ENCODE data around the gene CST7.

The CST7 gene

GRCh38 chr20:24979036-24979960 lies 30.2 kb downstream of the CST7 start:
- peaks cover 74% of the 10 kb centered on the region for H3K4me1 Mint-ChIP-seq
- H3K27ac Mint-ChIP-seq (ENCODE audit: low read depth) = peak overlapping the region; percentile 82

GRCh38 chr20:24980291-24981053 lies 31.4 kb downstream of the CST7 start:
- DNase-seq (ENCODE audit: low spot score in 2 of 2) (no peak), ATAC-seq (replicated peaks; ENCODE audit: extremely low read depth, poor library complexity, severe bottlenecking) (no peak)
- no peaks in the 10 kb centered on the region for H3K27me3 Mint-ChIP-seq
- H3K4me1 Mint-ChIP-seq = peaks cover 84% of the 10 kb centered on the region
- no peaks in the 10 kb centered on the region for H3K9me3 Mint-ChIP-seq
- H3K4me3 Mint-ChIP-seq = peak overlapping the region; percentile 49
- peaks cover 67% of the 10 kb centered on the region for H3K36me3 Mint-ChIP-seq (ENCODE audit: insufficient read depth)
- peak overlapping the region; percentile 82 for H3K27ac Mint-ChIP-seq (ENCODE audit: low read depth)

More at GRCh38 chr20:24979036-24979960, 30.2 kb downstream of the CST7 start:
- peak overlapping the region; percentile 31 for H3K4me3 Mint-ChIP-seq
- ATAC-seq (replicated peaks; ENCODE audit: extremely low read depth, poor library complexity, severe bottlenecking) (no peak), DNase-seq (ENCODE audit: low spot score in 2 of 2) (no peak)
- peaks cover 66% of the 10 kb centered on the region for H3K36me3 Mint-ChIP-seq (ENCODE audit: insufficient read depth)
- H3K27me3 Mint-ChIP-seq = no peaks in the 10 kb centered on the region
- H3K9me3 Mint-ChIP-seq = no peaks in the 10 kb centered on the region

DNA sequence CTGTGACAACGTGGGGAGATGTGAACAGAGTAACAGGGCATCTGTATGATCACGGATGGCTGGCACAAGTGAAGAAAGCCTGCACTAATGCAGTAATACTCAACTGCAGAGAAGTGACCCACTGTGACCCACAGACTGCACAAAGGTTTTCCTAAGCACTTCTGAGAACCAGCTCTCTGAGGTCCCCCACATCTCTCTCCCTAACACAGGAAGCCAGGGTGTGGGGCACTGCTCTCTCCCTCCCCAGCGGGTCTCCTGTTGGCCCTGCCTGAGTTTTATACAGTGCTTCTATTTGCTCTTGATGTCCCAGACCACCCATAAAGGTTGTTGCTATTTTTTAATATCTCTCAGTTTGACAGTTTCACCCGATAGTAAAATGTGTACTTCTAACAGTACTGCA lies 32.2 kb downstream of the CST7 start:
- peak overlapping the region; percentile 49 for H3K4me3 Mint-ChIP-seq
- peak overlapping the region; percentile 82 for H3K27ac Mint-ChIP-seq (ENCODE audit: low read depth)
- no peaks in the 10 kb centered on the region for H3K27me3 Mint-ChIP-seq
- ATAC-seq (replicated peaks; ENCODE audit: extremely low read depth, poor library complexity, severe bottlenecking) = peak; percentile 50
- no peaks in the 10 kb centered on the region for H3K9me3 Mint-ChIP-seq
- H3K36me3 Mint-ChIP-seq (ENCODE audit: insufficient read depth) = peaks cover 69% of the 10 kb centered on the region
- H3K4me1 Mint-ChIP-seq = peaks cover 87% of the 10 kb centered on the region
- DNase-seq (ENCODE audit: low spot score in 2 of 2) = no peak

- no peak for DNase-seq (ENCODE audit: low spot score in 2 of 2)
- Mint-ChIP-seq H3K9me3 (no peaks in the 10 kb centered on the region), H3K36me3 (ENCODE audit: insufficient read depth) (peaks cover 67% of the 10 kb centered on the region), H3K27me3 (no peaks in the 10 kb centered on the region), H3K27ac (ENCODE audit: low read depth) (peak overlapping the region; percentile 82), H3K4me1 (peaks cover 87% of the 10 kb centered on the region), H3K4me3 (peak overlapping the region; percentile 49)
- ATAC-seq (replicated peaks; ENCODE audit: extremely low read depth, poor library complexity, severe bottlenecking) = peak; percentile 59
Measured at GRCh38 chr20:24981790-24982189, 32.7 kb downstream of the CST7 start.

DNA sequence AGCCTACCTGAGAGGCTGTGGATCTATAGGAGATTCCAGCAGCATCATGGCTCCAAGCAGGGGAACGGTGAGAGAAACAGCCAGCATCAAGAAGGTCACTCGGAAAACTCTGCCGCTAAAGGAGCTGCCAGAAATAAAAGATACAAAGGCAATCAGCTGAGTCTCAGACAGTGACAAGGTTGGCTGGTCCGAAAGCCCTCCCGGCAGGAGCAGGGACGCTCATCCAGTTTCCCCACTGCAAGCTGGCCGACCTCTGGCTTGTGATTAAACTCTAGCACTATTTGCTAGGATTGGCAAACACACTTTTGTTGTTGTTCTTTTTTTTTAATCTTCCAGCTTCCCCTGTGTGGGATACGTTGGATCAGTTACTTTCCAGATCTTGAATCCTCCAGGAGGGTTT lies 34.8 kb downstream of the CST7 start:
- Mint-ChIP-seq H3K4me1 (peaks cover 96% of the 10 kb centered on the region), H3K27me3 (no peaks in the 10 kb centered on the region), H3K4me3 (no peak overlapping the region), H3K36me3 (ENCODE audit: insufficient read depth) (peaks cover 54% of the 10 kb centered on the region), H3K27ac (ENCODE audit: low read depth) (peak overlapping the region; percentile 82), H3K9me3 (no peaks in the 10 kb centered on the region)
- ATAC-seq (replicated peaks; ENCODE audit: extremely low read depth, poor library complexity, severe bottlenecking) (no peak), DNase-seq (ENCODE audit: low spot score in 2 of 2) (no peak)

GRCh38 chr20:24984961-24985640 lies 36.0 kb downstream of the CST7 start:
- Mint-ChIP-seq H3K27me3 (no peaks in the 10 kb centered on the region), H3K4me1 (peaks cover 92% of the 10 kb centered on the region), H3K4me3 (peak overlapping the region; percentile 71), H3K36me3 (ENCODE audit: insufficient read depth) (peaks cover 50% of the 10 kb centered on the region), H3K27ac (ENCODE audit: low read depth) (peak overlapping the region; percentile 89), H3K9me3 (no peaks in the 10 kb centered on the region)
- ATAC-seq (replicated peaks; ENCODE audit: extremely low read depth, poor library complexity, severe bottlenecking) = peak; percentile 21
- DNase-seq (ENCODE audit: low spot score in 2 of 2) = no peak

DNA sequence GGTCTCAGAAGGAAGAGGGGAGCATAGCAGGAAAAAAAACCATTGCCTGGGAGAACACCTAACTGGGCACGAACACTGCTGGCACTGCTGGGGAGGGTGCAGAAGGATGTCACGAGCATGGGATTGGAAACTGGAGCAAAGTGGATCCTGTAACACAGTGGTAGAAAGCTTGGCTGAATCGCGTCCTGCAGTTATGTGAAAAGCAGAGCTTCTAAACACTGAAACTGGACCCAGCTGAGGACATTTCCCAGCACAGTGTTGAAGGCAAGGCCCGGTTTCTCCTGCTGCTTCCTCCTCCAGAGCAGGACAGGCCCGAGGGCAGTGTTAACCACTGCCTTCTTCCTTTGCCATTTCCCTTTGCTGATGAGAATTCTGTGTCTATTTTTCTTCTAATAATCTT lies 36.7 kb downstream of the CST7 start:
- no peaks in the 10 kb centered on the region for H3K9me3 Mint-ChIP-seq
- no peak for ATAC-seq (replicated peaks; ENCODE audit: extremely low read depth, poor library complexity, severe bottlenecking)
- H3K27ac Mint-ChIP-seq (ENCODE audit: low read depth) = peak overlapping the region; percentile 89
- H3K4me3 Mint-ChIP-seq = peak overlapping the region; percentile 71
- no peak for DNase-seq (ENCODE audit: low spot score in 2 of 2)
- no peaks in the 10 kb centered on the region for H3K27me3 Mint-ChIP-seq
- peaks cover 97% of the 10 kb centered on the region for H3K4me1 Mint-ChIP-seq
- peaks cover 49% of the 10 kb centered on the region for H3K36me3 Mint-ChIP-seq (ENCODE audit: insufficient read depth)

DNA sequence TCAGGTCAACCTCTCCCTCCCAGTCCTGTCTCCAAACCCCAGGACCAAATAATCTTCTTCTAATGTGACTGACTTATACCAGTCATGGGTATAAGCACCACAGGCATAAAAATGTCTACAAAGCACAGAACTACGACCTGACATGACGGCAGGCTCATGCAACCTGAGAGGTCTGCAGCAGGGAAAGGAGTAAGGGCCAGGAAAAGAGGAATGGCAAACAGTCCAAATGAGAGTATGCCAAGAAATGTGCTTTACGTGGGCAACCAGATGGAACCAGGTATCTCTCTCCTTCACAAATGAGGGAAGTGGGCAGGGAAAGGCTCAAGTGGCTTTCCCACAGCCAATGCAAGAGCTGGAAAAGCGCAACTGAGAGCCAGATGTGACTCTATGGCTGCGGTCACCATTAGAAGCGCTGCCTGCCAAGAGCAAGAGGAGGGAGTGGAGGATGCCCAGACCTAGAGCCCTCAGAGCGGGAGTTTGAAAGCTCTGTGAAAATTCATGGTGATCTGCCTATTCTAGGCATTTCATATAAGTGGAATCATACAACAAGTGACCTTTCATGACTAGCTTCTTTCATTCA lies 37.5 kb downstream of the CST7 start:
- peak overlapping the region; percentile 89 for H3K27ac Mint-ChIP-seq (ENCODE audit: low read depth)
- peak overlapping the region; percentile 71 for H3K4me3 Mint-ChIP-seq
- no peak for ATAC-seq (replicated peaks; ENCODE audit: extremely low read depth, poor library complexity, severe bottlenecking)
- H3K9me3 Mint-ChIP-seq = no peaks in the 10 kb centered on the region
- H3K36me3 Mint-ChIP-seq (ENCODE audit: insufficient read depth) = peaks cover 49% of the 10 kb centered on the region
- DNase-seq (ENCODE audit: low spot score in 2 of 2) = no peak
- H3K27me3 Mint-ChIP-seq = no peaks in the 10 kb centered on the region
- H3K4me1 Mint-ChIP-seq = peaks cover 97% of the 10 kb centered on the region

DNA sequence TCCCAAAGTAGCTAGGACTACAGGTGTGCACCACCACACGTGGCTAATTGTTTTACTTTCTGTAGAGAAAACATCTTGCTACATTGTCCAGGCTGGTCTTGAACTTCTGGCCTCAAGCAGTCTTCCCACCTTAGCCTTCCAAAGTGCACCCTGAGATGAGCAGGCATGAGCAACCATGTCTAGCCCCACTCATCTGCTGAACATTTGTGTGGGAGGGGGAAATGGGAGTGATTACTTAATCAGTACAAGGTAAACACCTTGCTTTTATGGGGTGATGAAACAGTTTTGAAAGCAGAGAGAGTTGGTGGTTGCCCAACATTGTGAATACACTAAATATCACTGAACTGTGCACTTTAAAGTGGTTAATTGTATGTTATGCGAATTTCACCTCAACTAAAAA lies 38.2 kb downstream of the CST7 start:
- H3K27me3 Mint-ChIP-seq = no peaks in the 10 kb centered on the region
- H3K36me3 Mint-ChIP-seq (ENCODE audit: insufficient read depth) = peaks cover 49% of the 10 kb centered on the region
- peaks cover 95% of the 10 kb centered on the region for H3K4me1 Mint-ChIP-seq
- no peaks in the 10 kb centered on the region for H3K9me3 Mint-ChIP-seq
- peak overlapping the region; percentile 71 for H3K4me3 Mint-ChIP-seq
- DNase-seq (ENCODE audit: low spot score in 2 of 2) (no peak), ATAC-seq (replicated peaks; ENCODE audit: extremely low read depth, poor library complexity, severe bottlenecking) (peak; percentile 41)
- H3K27ac Mint-ChIP-seq (ENCODE audit: low read depth) = peak overlapping the region; percentile 86

DNA sequence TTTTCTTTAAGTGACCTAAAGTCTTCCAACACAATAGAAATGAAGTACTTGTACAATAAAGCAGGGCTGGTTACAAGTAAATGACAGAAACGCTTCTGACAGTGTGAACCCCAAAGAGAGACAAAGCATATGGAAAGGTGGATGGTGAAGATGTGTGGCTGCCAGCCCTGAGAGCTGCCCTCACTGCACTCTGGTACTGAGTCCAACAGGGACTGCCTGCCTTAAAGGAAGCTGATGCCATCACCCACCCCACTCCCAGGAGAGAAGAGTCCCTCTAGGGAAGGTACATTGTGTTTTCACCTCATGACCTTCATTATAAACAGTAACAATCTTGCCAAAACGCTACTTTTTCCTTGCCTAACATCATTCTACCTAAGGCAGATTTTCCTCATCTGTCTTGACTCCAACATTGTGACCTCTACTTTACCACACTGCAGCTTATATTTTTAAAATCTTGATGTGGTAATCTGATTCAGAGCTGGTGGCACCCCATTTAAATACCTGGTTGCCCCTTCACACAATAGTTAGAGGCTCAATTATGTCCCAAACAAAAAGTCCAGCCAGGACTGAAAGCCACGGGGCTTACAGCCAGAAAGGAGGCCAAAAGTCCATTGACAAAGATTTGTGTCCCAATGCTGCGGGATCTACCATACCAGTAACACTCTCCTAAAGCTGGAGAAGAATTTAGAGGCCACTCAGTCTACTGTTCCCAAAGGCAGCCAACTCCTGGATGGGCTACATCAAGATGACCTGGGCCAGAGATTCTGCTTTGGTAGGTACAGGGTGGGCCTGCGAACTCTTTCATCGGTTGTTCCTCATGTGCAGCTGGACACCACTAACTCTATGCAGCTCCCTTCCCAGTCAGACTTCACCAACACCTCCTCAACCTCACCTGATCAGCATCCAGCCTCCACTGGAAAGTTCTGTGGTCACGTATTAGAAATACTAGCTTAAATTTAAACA lies 39.1 kb downstream of the CST7 start:
- Mint-ChIP-seq H3K27me3 (no peaks in the 10 kb centered on the region), H3K4me3 (peak overlapping the region; percentile 71)
- ATAC-seq (replicated peaks; ENCODE audit: extremely low read depth, poor library complexity, severe bottlenecking) = no peak

GRCh38 chr20:24989162-24989561 lies 40.1 kb downstream of the CST7 start:
- H3K27ac Mint-ChIP-seq (ENCODE audit: low read depth) = peak overlapping the region; percentile 86
- H3K9me3 Mint-ChIP-seq = no peaks in the 10 kb centered on the region
- H3K36me3 Mint-ChIP-seq (ENCODE audit: insufficient read depth) = peaks cover 44% of the 10 kb centered on the region
- H3K4me3 Mint-ChIP-seq = peak overlapping the region; percentile 71
- H3K27me3 Mint-ChIP-seq = no peaks in the 10 kb centered on the region
- ATAC-seq (replicated peaks; ENCODE audit: extremely low read depth, poor library complexity, severe bottlenecking) (no peak), DNase-seq (ENCODE audit: low spot score in 2 of 2) (no peak)
- peaks cover 80% of the 10 kb centered on the region for H3K4me1 Mint-ChIP-seq

More for the DNA sequence above, 39.1 kb downstream of the CST7 start:
- Mint-ChIP-seq H3K4me1 (peaks cover 86% of the 10 kb centered on the region), H3K27ac (ENCODE audit: low read depth) (peak overlapping the region; percentile 86), H3K36me3 (ENCODE audit: insufficient read depth) (peaks cover 49% of the 10 kb centered on the region), H3K9me3 (no peaks in the 10 kb centered on the region)
- no peak for DNase-seq (ENCODE audit: low spot score in 2 of 2)

Data from central memory CD8-positive, alpha-beta T cell (primary cell).